Astrocyte of the spinal cord (primary cell): ENCODE measurements around the gene RPL13.

Source experiments
- DNase-seq: peaks from one replicate; pipeline ENCODE4 v3.0.0; 2011; ENCODE audit warnings: low read depth, low spot score
- H3K4me3 ChIP-seq: 2 replicates; pipeline ENCODE4 v1.5.1; 2011; ENCODE audit warnings: low read depth, mild to moderate bottlenecking, low read length, moderate library complexity
- in situ Hi-C: cut with HindIII; loops from 2 replicates; pipeline ENCODE4 v1.10.0; 2017; ENCODE audit warnings: low sequenced_read_pairs
- TF ChIP-seq, protein P1 (sequence below): IDR thresholded peaks from 2 replicates; pipeline ENCODE4 v1.5.1; 2012; ENCODE audit warnings: low read depth, mild to moderate bottlenecking, low read length, inconsistent platforms

The RPL13 gene

DNA sequence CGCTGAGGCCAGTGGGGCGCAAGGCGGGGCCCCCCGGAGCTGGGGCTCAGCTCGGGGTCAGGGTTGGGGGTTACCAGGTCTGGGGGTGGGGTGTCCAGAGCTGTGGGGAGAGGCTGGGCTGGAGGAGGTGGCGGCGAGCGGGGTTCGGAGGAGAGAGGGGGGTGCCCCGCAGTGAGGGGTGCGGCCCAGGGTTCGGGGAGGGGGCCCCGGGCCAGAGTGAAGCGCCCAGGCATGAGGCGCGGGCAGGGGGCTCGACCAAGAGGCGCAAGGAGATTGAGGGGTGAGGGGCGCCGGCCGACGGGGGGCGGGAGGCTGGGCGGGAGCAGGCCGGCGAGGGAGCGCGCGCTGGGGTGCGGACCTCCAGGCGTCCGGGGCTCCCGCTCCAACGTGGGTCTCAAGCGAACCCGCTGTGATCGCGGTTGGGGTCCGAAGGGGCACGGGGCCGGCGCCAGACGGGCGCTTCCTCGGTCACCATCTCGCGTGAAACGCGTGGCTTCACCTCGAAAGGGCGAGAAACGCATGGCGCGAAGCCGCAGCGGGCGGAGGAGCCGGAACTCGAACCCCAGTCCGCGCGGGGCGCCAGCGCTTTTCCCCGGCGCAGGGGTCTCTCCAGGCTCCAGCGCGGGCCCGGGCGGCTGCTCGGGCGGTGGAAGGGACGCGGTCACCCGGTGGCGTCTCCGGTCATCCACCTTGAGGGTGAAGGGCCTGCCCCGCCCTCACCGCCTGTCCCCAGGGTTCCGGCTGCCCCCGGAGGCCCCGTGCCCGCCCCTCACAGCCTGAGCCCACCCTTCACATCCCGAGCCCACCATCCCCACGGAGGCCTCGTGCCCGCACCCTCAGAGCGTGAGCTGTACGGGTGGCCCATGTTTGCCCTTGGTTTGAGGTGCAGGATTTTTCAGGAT, 15.9 kb downstream of the RPL13 start:
- TF ChIP-seq, protein P1, sequence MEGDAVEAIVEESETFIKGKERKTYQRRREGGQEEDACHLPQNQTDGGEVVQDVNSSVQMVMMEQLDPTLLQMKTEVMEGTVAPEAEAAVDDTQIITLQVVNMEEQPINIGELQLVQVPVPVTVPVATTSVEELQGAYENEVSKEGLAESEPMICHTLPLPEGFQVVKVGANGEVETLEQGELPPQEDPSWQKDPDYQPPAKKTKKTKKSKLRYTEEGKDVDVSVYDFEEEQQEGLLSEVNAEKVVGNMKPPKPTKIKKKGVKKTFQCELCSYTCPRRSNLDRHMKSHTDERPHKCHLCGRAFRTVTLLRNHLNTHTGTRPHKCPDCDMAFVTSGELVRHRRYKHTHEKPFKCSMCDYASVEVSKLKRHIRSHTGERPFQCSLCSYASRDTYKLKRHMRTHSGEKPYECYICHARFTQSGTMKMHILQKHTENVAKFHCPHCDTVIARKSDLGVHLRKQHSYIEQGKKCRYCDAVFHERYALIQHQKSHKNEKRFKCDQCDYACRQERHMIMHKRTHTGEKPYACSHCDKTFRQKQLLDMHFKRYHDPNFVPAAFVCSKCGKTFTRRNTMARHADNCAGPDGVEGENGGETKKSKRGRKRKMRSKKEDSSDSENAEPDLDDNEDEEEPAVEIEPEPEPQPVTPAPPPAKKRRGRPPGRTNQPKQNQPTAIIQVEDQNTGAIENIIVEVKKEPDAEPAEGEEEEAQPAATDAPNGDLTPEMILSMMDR, result no peak
- peak overlapping the region; percentile 46 for H3K4me3 ChIP-seq
- in situ Hi-C loops, result no loop called here
- no peak for DNase-seq

DNA sequence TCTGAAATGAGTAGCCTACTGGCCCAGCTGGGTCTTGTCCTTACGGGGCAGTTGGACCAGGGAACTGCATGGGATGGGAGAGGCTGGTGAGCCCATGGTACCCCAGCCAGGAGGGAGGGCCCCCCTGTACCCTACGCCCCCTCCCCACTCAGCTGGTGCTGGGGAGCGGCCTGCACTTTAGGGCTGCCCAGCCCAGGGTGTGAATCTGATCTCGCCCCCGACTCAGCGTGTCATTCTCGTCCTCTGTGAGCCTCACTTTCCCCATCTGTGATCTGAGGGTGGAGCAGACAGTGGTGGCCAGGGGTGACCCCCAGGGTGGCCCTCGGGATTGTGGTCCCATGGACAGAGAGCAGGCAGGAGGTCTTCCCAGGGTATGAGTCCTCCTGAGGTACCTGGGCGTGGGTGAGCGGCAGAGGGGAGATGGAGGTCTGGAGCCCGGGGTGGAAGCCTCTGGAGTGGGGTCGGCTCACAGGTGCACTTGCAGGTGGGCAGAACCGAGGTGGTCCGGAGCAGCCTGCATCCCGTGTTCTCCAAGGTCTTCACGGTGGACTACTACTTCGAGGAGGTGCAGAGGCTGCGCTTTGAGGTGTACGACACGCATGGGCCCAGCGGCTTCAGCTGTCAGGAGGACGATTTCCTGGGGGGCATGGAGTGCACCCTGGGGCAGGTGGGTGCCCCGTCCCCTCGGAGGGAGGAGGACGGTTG, 16.7 kb downstream of the RPL13 start:
- in situ Hi-C loops, result no loop called here
- TF ChIP-seq, protein P1, result no peak
- DNase-seq, result no peak
- H3K4me3 ChIP-seq, result peak overlapping the region; percentile 46

DNA sequence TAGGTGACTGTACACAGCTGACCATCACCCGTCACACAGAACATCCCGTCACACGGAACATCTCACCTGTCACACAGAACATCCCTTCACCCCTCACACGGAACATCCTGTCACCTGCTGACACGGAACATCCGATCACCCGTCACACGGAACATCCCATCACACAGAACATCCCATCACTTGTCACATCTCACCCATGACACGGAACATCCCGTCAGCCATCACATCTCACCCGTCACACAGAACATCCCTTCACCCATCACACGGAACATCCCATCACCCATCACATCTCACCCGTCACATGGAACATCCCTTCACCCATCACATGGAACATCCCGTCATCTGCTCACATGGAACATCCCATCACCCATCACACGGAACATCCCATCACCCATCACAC, 18.9 kb downstream of the RPL13 start:
- in situ Hi-C loops, result no loop called here
- DNase-seq, result no peak
- H3K4me3 ChIP-seq, result no peak overlapping the region
- TF ChIP-seq, protein P1, result no peak

DNA sequence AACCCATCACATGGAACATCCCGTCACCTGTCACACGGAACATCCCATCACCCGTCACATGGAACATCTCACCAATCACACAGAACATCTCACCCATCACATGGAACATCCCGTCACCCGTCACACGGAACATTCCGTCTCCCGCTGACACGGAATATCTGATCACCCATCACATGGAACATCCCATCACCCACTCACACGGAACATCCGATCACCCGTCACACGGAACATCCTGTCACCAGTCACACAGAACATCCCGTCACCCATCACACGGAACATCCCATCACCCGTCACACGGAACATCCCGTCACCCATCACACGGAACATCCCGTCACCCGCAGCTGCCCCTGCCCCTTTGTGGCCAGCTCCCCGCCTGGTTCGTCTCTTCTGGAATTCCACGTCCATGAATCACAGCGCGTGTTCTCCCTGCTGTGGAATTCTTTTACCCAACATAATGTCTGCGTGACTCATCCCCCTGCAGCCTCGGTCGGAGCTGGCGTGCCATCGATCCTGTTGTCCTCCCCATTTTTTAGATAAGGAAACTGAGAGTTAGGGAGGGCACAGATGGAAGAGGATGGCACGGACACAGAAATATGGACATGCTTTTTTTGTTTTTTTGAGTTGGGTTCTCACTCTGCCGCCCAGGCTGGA, 20.7 kb downstream of the RPL13 start:
- TF ChIP-seq, protein P1, result no peak
- in situ Hi-C loops, result no loop called here
- peak; percentile 98 for DNase-seq
- no peak overlapping the region for H3K4me3 ChIP-seq

DNA sequence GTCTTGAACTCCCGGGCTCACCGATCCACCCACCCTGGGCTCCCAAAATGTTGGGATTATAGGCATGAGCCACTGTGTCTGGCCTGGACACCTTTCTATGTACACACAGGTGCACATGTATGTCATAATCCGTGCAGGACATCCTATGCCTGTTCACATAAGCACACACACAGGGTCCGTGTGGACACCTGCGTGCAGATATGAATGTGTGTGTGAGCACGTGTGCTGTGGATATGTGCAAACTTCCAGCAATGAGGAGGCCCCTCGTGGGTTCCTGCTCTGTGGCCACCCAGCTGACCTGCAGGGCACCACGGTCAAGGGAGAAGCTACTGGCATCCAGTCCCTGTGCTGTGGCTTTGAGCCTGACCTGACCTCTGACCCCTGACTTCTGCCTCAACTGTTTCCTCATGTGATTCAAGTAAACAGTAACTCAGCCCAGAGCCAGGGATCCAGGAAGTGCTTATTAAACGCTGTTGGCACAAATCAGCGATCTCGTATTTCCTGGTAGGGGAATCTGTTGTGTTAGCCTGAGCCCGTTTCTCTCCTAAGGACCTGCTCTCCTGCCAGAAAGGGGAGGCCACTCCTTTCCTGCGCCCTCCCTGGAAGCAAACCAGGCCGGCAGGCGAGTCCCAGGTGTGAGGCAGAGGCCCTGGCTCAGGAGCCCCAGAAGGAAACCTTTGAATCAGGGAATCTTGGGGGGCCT, 21.5 kb downstream of the RPL13 start:
- TF ChIP-seq, protein P1, result no peak
- in situ Hi-C loops, result no loop called here
- H3K4me3 ChIP-seq, result no peak overlapping the region
- DNase-seq, result peak; percentile 72

DNA sequence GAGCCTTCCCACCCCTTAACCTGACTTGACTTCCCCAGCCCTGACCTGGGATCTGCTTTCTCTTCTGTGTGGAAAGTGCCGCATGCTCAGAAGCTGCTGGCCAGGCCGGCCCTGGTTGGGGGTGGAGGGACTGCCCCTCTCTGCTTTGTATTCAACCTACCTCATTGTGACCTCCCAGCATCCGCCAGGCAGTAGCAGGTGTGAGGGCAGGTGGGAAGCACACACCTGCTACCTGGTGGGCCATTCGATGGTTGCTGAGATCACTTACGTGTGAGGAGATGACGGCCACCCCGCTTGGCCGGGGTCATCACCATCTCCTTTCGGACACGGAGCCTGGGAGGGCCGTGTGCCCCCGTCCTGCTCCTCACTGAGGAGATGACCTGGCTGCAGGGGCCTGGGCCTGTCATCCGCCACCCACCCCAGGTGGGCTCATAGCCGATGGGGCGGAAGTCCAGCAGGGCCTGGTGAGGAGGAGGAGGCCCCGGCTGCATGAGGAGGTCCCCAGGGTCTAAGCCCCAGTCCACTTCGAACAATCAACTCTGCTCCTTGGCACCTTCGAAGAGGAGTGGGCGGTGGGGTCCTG, 22.2 kb downstream of the RPL13 start:
- DNase-seq, result no peak
- in situ Hi-C loops, result no loop called here
- TF ChIP-seq, protein P1, result no peak
- H3K4me3 ChIP-seq, result no peak overlapping the region
